Measurements from ENCODE around the gene TPST1.
"Not testable (repeated sequence)": the region's sequence is repeated elsewhere in the genome, so short reads cannot be mapped to it uniquely, and the experiment has no call there.

Gene TPST1

GRCh38 chr7:66188645-66189044, 16.5 kb upstream of the TPST1 start:
- DNase-seq (ENCODE audit: low read depth in 2 of 2) = no peak

- DNase-seq (ENCODE audit: low read depth in 2 of 2) = no peak
Observed at GRCh38 chr7:66189695-66190503, 15.2 kb upstream of the TPST1 start.

- DNase-seq (ENCODE audit: low read depth in 2 of 2) = no peak
Observed at GRCh38 chr7:66190504-66190857, 14.7 kb upstream of the TPST1 start.

- no peak for DNase-seq (ENCODE audit: low read depth in 2 of 2)
Observed at GRCh38 chr7:66193146-66193725, 11.9 kb upstream of the TPST1 start.

GRCh38 chr7:66198469-66198868, 6.7 kb upstream of the TPST1 start:
- no peak for DNase-seq (ENCODE audit: low read depth in 2 of 2)

- DNase-seq (ENCODE audit: low read depth in 2 of 2) = no peak
Observed at GRCh38 chr7:66198956-66199355, 6.2 kb upstream of the TPST1 start.

- no peak for DNase-seq (ENCODE audit: low read depth in 2 of 2)
Observed at GRCh38 chr7:66202441-66202840, 2.7 kb upstream of the TPST1 start.

GRCh38 chr7:66205741-66206090, 582 bp downstream of the TPST1 start:
- DNase-seq (ENCODE audit: low read depth in 2 of 2) = no peak

GRCh38 chr7:66206119-66206933, 1.2 kb downstream of the TPST1 start:
- no peak for DNase-seq (ENCODE audit: low read depth in 2 of 2)

GRCh38 chr7:66206934-66207240, 1.8 kb downstream of the TPST1 start:
- no peak for DNase-seq (ENCODE audit: low read depth in 2 of 2)

GRCh38 chr7:66207540-66207939, 2.4 kb downstream of the TPST1 start:
- DNase-seq (ENCODE audit: low read depth in 2 of 2) = no peak

- DNase-seq (ENCODE audit: low read depth in 2 of 2) = no peak
Observed at GRCh38 chr7:66211429-66211828, 6.3 kb downstream of the TPST1 start.

GRCh38 chr7:66213637-66214036, 8.5 kb downstream of the TPST1 start:
- no peak for DNase-seq (ENCODE audit: low read depth in 2 of 2)

- no peak for DNase-seq (ENCODE audit: low read depth in 2 of 2)
Observed at GRCh38 chr7:66216687-66217086, 11.6 kb downstream of the TPST1 start.

- no peak for DNase-seq (ENCODE audit: low read depth in 2 of 2)
Observed at GRCh38 chr7:66219805-66220204, 14.7 kb downstream of the TPST1 start.

GRCh38 chr7:66221442-66221841, 16.3 kb downstream of the TPST1 start:
- DNase-seq (ENCODE audit: low read depth in 2 of 2) = no peak

- DNase-seq (ENCODE audit: low read depth in 2 of 2) = no peak
Observed at GRCh38 chr7:66227808-66228207, 22.7 kb downstream of the TPST1 start.

- not testable (repeated sequence) for DNase-seq (ENCODE audit: low read depth in 2 of 2)
Observed at GRCh38 chr7:66231326-66232216, 26.4 kb downstream of the TPST1 start.

- no peak for DNase-seq (ENCODE audit: low read depth in 2 of 2)
Observed at GRCh38 chr7:66233638-66234037, 28.5 kb downstream of the TPST1 start.

GRCh38 chr7:66236713-66237303, 31.7 kb downstream of the TPST1 start:
- DNase-seq (ENCODE audit: low read depth in 2 of 2) = no peak

- DNase-seq (ENCODE audit: low read depth in 2 of 2) = no peak
Observed at GRCh38 chr7:66237906-66238772, 33.0 kb downstream of the TPST1 start.

Data from activated CD4-positive, alpha-beta T cell treated with anti-CD3 and anti-CD28 coated beads for 24 hours (primary cell).